ENCODE measurements around the gene CRYAA. TPM values are rescaled to one million over a fixed set of nuclear protein-coding genes. Genes with fewer than 3 reads are reported as not detected.

Gene CRYAA
- total RNA-seq, 4 donors from 2014 or later, result not detected

- TF ChIP-seq, protein P1, sequence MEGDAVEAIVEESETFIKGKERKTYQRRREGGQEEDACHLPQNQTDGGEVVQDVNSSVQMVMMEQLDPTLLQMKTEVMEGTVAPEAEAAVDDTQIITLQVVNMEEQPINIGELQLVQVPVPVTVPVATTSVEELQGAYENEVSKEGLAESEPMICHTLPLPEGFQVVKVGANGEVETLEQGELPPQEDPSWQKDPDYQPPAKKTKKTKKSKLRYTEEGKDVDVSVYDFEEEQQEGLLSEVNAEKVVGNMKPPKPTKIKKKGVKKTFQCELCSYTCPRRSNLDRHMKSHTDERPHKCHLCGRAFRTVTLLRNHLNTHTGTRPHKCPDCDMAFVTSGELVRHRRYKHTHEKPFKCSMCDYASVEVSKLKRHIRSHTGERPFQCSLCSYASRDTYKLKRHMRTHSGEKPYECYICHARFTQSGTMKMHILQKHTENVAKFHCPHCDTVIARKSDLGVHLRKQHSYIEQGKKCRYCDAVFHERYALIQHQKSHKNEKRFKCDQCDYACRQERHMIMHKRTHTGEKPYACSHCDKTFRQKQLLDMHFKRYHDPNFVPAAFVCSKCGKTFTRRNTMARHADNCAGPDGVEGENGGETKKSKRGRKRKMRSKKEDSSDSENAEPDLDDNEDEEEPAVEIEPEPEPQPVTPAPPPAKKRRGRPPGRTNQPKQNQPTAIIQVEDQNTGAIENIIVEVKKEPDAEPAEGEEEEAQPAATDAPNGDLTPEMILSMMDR (IDR thresholded peaks at IDR 0.05; ENCODE audit: low read depth), result no peak
Measured at GRCh38 chr21:43191521-43191920, 22.7 kb downstream of the CRYAA start.

GRCh38 chr21:43191971-43192370 lies 23.2 kb downstream of the CRYAA start:
- TF ChIP-seq, protein P1 (IDR thresholded peaks at IDR 0.05; ENCODE audit: low read depth), result no peak

DNA sequence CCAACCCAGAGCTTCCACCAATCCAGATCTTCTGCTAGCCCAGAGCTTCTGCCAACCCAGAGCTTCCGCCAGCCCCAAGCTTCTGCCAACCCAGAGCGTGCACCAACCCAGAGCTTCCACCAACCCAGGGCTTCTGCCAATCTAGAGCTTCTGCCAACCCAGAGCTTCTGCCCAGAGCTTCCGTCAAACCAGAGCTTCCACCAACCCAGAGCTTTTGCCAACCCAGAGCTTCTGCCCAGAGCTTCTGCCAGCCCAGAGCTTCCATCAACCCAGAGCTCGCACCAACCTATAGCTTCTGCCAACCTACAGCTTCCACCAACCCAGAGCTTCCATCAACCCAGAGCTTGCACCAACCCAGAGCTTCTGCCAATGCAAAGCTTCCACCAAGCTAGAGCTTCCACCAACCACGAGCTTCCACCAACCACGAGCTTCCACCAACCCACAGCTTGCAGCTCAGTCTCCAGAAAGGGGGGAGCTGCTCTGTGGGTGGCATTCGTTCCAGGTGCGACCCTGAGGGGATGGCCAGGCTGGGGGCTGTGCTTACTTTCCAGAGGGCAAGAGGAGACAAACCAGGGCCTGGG lies 23.8 kb downstream of the CRYAA start:
- TF ChIP-seq, protein P1 (IDR thresholded peaks at IDR 0.05; ENCODE audit: low read depth), result no peak

DNA sequence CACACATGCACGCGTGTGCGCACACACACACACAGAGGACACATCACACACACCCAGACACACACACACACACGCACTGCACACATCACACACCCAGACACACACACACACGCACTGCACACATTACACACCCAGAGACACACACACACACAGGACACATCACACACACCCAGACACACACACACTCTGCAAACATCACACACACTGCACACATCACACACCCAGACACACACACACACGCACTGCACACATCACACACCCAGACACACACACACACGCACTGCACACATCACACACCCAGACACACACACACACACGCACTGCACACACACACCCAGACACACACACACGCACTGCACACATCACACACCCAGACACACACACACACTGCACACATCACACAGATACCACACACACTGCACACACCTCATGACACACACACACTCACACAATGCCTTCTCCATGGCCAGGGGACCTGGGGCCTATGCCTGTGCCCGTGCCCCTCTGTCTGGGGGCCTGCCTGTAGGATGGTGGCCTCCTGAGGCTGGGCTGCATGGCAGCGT lies 24.4 kb downstream of the CRYAA start:
- TF ChIP-seq, protein P1 (IDR thresholded peaks at IDR 0.05; ENCODE audit: low read depth), result no peak

GRCh38 chr21:43193651-43194302 lies 25.0 kb downstream of the CRYAA start:
- TF ChIP-seq, protein P1 (IDR thresholded peaks at IDR 0.05; ENCODE audit: low read depth), result no peak

DNA sequence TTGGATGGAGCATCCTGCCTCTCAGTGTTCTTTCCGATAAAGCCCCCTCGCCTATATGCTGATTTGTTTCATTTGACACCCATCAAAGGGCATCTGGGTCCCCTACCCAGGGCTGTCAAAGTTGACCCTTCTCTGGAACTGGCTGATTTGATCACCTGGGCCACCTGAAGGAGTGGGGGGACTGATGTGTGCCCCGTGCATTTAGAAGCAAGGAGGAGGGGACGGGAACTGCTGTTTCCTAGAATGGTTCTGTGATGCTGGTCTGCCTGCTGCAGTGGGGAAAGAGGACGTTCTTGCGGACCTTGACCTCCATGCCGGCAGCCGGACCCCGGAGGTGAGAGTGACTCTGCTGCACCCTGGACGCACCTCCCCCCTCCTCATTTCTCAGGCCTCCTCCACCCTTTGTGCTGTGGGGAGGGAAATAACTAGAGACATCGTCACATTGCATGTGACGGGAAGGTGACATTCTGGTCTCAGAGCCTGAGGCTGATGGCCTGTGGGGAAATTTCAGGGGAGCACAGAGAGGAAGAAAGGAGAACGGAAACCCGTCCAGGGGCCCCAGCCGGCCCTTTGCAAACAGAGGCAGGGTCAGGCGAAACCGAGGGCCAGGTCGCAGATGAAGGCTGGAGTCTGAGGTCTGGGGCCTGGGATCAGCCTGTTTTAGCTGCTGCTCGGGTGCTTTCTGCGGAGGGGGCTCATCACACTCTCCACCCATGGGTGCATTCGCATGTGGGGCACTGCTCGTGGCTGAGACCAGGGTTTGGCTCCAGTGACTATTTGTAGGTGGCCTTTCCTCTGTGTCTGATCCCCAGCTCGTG lies 25.7 kb downstream of the CRYAA start:
- TF ChIP-seq, protein P1 (IDR thresholded peaks at IDR 0.05; ENCODE audit: low read depth), result no peak
